Vagina (tissue), 2 donors: Measurements from ENCODE around the gene PER2. TPM values are rescaled to one million over a fixed set of nuclear protein-coding genes. Genes with fewer than 3 reads are reported as not detected.
A peak's percentile ranks its signal among the peaks of the same experiment; 100 is the strongest.

ENCODE experiments used
- DNase-seq, 2 donors: peaks; one replicate each; pipeline ENCODE4 v3.0.0-alpha.2; 2017; ENCODE audit errors: extremely low spot score in 2 of 2
- H3K27ac ChIP-seq: fragments of 200-600 bp; sonication (generic); one replicate; pipeline ENCODE4 v1.5.1; 2019
- H3K27me3 ChIP-seq: fragments of 200-600 bp; sonication (generic); one replicate; pipeline ENCODE4 v1.5.1; 2019
- H3K36me3 ChIP-seq, 2 donors: fragments of 200-600 bp; sonication (generic); one replicate each; pipeline ENCODE4 v1.5.1; 2017 to 2019
- H3K4me1 ChIP-seq: fragments of 200-600 bp; sonication (generic); one replicate; pipeline ENCODE4 v1.5.1; 2019
- H3K4me3 ChIP-seq, 2 donors: fragments of 200-600 bp; sonication (generic); 1 replicate in 1 of 2; 2 replicates in 1 of 2; pipeline ENCODE4 v1.5.1; 2016 to 2019
- H3K9me3 ChIP-seq: fragments of 200-600 bp; sonication (generic); one replicate; pipeline ENCODE4 v1.5.1; 2019
- POLR2A ChIP-seq, 2 donors: fragments of 450-650 bp; IDR thresholded peaks; one replicate each; pipeline ENCODE4 v1.6.1; 2017; ENCODE audit warnings: antibody characterized with exemption in 2 of 2, mild to moderate bottlenecking in 2 of 2, moderate library complexity in 2 of 2
- POLR2AphosphoS5 ChIP-seq, 2 donors: sonication (generic); formaldehyde crosslinking; IDR thresholded peaks; one replicate each; pipeline ENCODE4 v1.9.0; 2017; ENCODE audit warnings: antibody characterized with exemption in 2 of 2, mild to moderate bottlenecking in 2 of 2, low read depth in 1 of 2; ENCODE audit not compliant: insufficient read depth in 1 of 2
- intact Hi-C: fragments of 100-400 bp; cut with DNase I; formaldehyde crosslinking; loops from one replicate; pipeline ENCODE4 v1.15.1; 2023
- total RNA-seq: library from RNA; depleted of rRNA; stranded (reverse); fragments of >200 nt; gene quantifications from one replicate; pipeline ENCODE4 v1.2.3, GENCODE V29; 2016
- TF ChIP-seq, protein P1 (sequence below), 3 experiments: fragments of 450-650 bp in 2 of 3; fragments of 200-600 bp in 1 of 3; sonication (generic) in 1 of 3; IDR thresholded peaks; one replicate each; pipeline ENCODE4 v1.5.1; 2017 to 2019; ENCODE audit warnings: antibody characterized with exemption in 3 of 3, mild to moderate bottlenecking in 2 of 3, moderate library complexity in 2 of 3

PER2 gene
- total RNA-seq, 1 donor from 2014 or later: 21.1 TPM

DNA sequence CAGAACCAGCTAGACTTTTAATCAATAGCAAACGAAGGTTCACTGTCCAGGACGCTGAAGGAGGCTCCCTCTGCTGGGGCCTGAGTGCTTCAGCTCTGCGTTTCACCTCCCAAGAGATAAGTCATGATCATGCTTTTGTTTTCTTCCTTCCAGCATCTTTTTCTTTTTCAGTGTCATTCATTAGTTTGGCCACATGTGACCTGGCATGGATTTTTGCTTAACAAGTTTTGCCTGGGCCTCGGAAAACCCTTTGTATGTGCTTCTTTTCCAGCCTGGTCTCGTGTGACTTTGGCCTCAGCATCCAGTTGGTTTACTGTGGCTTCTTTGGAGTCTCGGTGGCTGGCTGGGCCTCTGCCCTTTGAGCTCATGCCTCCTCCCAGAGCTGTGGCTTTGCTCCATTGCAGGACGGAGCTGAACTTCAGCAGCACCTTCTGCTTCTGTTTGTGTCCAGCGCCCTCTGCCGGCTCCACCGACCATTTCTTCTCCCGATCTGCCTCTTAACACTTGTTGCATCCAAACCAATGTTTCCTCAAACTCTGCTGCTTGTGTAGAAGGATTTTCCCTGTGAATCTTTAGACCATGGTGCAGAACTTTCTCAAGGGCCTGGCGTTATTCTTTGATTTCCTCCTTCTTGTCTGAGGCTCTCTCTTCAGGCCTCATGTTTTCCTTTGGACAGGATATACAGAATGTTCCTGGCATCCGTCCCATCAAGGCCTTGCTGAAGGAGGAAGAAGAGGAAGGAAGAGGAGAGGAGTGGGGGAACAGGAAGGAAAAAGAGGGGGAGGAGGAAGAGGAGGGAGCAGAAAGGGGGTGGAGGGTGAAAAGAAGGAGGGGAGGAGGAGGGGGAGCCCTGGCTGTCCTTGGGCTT is 25.0 kb downstream of the PER2 start:
- Histone ChIP-seq H3K9me3 (no peaks in the 10 kb centered on the region), H3K4me1 (peaks cover 26% of the 10 kb centered on the region), H3K4me3 (no peak overlapping the region), H3K27me3 (no peaks in the 10 kb centered on the region), H3K27ac (peak overlapping the region; percentile 78), H3K36me3 (peaks cover 0 to 42% of the 10 kb centered on the region in 2 donors)
- intact Hi-C loops: loop anchor here (1.0 kb wide), 1 partner anchor 402 kb away; no protein-coding TSS in a partner anchor
- DNase-seq: no peak
- TF ChIP-seq POLR2A (IDR thresholded peaks at IDR 0.05) (no peak), POLR2AphosphoS5 (IDR thresholded peaks at IDR 0.05; ENCODE audit: insufficient read depth in 1 of 2, low read depth in 1 of 2) (peak; percentile 26 to 64)
- TF ChIP-seq, protein P1, sequence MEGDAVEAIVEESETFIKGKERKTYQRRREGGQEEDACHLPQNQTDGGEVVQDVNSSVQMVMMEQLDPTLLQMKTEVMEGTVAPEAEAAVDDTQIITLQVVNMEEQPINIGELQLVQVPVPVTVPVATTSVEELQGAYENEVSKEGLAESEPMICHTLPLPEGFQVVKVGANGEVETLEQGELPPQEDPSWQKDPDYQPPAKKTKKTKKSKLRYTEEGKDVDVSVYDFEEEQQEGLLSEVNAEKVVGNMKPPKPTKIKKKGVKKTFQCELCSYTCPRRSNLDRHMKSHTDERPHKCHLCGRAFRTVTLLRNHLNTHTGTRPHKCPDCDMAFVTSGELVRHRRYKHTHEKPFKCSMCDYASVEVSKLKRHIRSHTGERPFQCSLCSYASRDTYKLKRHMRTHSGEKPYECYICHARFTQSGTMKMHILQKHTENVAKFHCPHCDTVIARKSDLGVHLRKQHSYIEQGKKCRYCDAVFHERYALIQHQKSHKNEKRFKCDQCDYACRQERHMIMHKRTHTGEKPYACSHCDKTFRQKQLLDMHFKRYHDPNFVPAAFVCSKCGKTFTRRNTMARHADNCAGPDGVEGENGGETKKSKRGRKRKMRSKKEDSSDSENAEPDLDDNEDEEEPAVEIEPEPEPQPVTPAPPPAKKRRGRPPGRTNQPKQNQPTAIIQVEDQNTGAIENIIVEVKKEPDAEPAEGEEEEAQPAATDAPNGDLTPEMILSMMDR (IDR thresholded peaks at IDR 0.05): peak; percentile 52 to 87 (median 60)

DNA sequence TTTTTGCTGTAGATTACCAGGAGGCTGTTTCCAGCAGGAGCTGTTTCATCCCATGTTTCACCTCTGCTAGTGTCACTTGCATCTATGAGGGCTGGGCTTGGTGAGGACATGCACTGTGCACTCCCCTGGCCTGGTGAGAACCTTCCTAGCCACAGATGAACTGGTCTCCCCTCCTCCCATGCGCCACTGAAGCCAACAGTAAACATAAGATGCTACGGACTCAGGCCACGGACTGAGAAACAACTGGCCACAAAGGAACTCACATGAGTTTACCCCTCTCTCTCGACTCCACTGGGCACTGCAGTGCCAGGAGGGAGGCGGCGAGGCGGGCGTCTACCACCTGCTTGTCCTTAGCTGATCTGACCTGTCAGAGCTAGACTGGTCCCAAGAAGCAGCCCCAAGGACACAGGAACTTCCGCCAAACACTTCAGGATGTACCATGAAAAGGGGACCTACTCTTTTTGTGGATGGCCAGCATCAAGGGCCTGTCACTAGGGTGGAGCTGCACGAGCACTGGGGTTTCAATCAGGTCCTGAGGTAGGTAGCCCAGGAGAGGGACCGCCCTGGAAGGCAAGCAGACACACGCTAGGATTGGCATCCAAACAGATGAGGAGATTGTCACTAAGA is 25.8 kb downstream of the PER2 start:
- Histone ChIP-seq H3K4me1 (peaks cover 26% of the 10 kb centered on the region), H3K27ac (peak overlapping the region; percentile 78), H3K4me3 (no peak overlapping the region), H3K9me3 (no peaks in the 10 kb centered on the region), H3K27me3 (no peaks in the 10 kb centered on the region), H3K36me3 (peaks cover 0 to 42% of the 10 kb centered on the region in 2 donors)
- intact Hi-C loops: no loop called here
- no peak for DNase-seq
- TF ChIP-seq POLR2A (IDR thresholded peaks at IDR 0.05): no peak
- TF ChIP-seq, protein P1 (IDR thresholded peaks at IDR 0.05): peak in 1 of 3 experiments; percentile 3
- TF ChIP-seq POLR2AphosphoS5 (IDR thresholded peaks at IDR 0.05; ENCODE audit: insufficient read depth in 1 of 2, low read depth in 1 of 2): no peak

DNA sequence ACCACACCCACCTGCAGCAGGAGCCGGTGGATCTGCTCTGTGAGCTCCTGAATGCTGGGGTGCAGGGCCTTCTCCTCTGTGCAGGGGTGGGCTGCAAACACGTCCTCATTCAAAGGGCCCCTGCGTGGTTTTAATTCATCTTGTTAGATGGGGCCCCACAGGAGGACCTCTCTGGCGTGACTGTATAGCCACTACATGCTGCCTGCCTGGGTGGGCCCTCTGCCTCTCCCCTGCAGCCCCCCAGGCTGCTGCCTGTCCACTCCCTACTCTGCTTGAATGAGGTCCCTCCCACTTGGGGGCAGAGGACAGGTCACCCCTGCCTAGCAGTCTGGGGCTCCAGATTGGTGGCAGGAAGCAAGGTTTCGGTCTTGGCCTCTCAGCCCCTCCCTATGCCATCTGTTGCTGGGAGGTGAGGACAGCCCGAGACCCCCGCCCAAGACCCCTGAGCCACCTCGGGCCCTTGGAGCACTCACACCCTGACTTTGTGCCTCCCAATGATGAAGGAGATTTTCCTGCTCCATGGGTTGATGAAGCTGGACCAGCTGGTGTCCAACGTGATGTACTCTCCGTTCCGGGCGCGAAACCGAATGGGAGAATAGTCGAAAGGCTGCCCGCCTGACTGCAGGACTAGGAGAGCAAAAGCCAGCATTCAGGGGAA is 26.6 kb downstream of the PER2 start:
- H3K36me3 ChIP-seq: peaks cover 0 to 50% of the 10 kb centered on the region in 2 donors
- no peaks in the 10 kb centered on the region for H3K27me3 ChIP-seq
- intact Hi-C loops: no loop called here
- TF ChIP-seq POLR2AphosphoS5 (IDR thresholded peaks at IDR 0.05; ENCODE audit: insufficient read depth in 1 of 2, low read depth in 1 of 2) (no peak), POLR2A (IDR thresholded peaks at IDR 0.05) (no peak)
- TF ChIP-seq, protein P1 (IDR thresholded peaks at IDR 0.05): no peak
- no peaks in the 10 kb centered on the region for H3K9me3 ChIP-seq
- H3K4me3 ChIP-seq: no peak overlapping the region
- no peak for DNase-seq
- H3K27ac ChIP-seq: peak overlapping the region; percentile 78
- peaks cover 26% of the 10 kb centered on the region for H3K4me1 ChIP-seq

DNA sequence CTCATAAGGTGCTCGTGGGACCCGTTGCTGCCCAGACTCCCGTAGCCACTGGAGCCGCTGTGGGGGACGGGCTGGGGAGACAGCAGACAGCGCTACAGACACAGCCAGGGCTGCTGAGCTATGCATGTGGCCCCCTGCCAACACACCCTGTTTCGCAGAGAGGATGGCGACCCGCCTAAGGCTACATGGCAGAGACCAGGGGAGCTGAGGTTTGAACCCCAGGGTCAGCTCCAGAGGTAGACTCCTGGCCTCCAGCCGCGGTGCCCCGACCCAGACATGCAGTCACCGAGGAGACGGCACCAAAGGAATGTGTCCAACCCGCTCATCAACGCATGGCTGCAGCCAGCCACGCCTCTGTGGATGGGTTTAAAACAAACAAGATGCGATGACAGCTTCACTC is 27.5 kb downstream of the PER2 start:
- no peaks in the 10 kb centered on the region for H3K27me3 ChIP-seq
- no peak for TF ChIP-seq POLR2A (IDR thresholded peaks at IDR 0.05)
- no peak for TF ChIP-seq POLR2AphosphoS5 (IDR thresholded peaks at IDR 0.05; ENCODE audit: insufficient read depth in 1 of 2, low read depth in 1 of 2)
- TF ChIP-seq, protein P1 (IDR thresholded peaks at IDR 0.05): no peak
- H3K4me3 ChIP-seq: no peak overlapping the region
- no peak overlapping the region for H3K27ac ChIP-seq
- H3K9me3 ChIP-seq: no peaks in the 10 kb centered on the region
- peaks cover 26% of the 10 kb centered on the region for H3K4me1 ChIP-seq
- peaks cover 0 to 59% of the 10 kb centered on the region in 2 donors for H3K36me3 ChIP-seq
- no peak for DNase-seq
- intact Hi-C loops: no loop called here
